Esophagus (tissue), 2 donors: ENCODE data around the gene SLC25A33. TPM values are rescaled to one million over a fixed set of nuclear protein-coding genes. Genes with fewer than 3 reads are reported as not detected.
"Not testable (repeated sequence)": the region's sequence is repeated elsewhere in the genome, so short reads cannot be mapped to it uniquely, and the experiment has no call there.

Experiments
- H3K27ac ChIP-seq, 2 donors: one replicate each; pipeline ENCODE4 v1.5.1; 2013; ENCODE audit warnings: low read depth in 2 of 2, mild to moderate bottlenecking in 2 of 2, inconsistent platforms in 1 of 2, low read length in 1 of 2, moderate library complexity in 1 of 2
- H3K27me3 ChIP-seq, 2 donors: one replicate each; pipeline ENCODE4 v1.6.1; 2013; ENCODE audit warnings: low read length in 2 of 2, control low read depth in 1 of 2, mild to moderate bottlenecking in 1 of 2; ENCODE audit not compliant: insufficient read depth in 2 of 2, control insufficient read depth in 1 of 2
- H3K36me3 ChIP-seq, 2 donors: one replicate each; pipeline ENCODE4 v1.6.1; 2013; ENCODE audit warnings: low read length in 1 of 2; ENCODE audit not compliant: control insufficient read depth in 2 of 2, insufficient read depth in 2 of 2
- H3K4me1 ChIP-seq, 2 donors: one replicate each; pipeline ENCODE4 v1.6.1; 2013; ENCODE audit warnings: low read length in 1 of 2; ENCODE audit not compliant: control insufficient read depth in 2 of 2, insufficient read depth in 2 of 2
- H3K4me3 ChIP-seq, 2 donors: one replicate each; pipeline ENCODE4 v1.5.1; 2013; ENCODE audit warnings: low read length in 2 of 2, mild to moderate bottlenecking in 2 of 2, low read depth in 1 of 2, moderate library complexity in 1 of 2
- H3K9me3 ChIP-seq, 2 donors: one replicate each; pipeline ENCODE4 v1.6.1; 2013; ENCODE audit warnings: mild to moderate bottlenecking in 2 of 2, low read depth in 1 of 2, low read length in 1 of 2, moderate library complexity in 1 of 2; ENCODE audit not compliant: control insufficient read depth in 2 of 2, insufficient read depth in 1 of 2
- WGBS, 2 donors: extraction: QIAGEN DNeasy Blood & Tissue Kit; methylation state at CpG; one replicate each; pipeline ENCODE4 v1.1.7; 2013; 5-methylcytosine and 5-hydroxymethylcytosine counted together
- polyA plus RNA-seq, 2 donors: library from polyadenylated mRNA; stranded (reverse); fragments of 200-250 nt; gene quantifications; one replicate each; pipeline ENCODE4 v1.2.3, GENCODE V29; 2013
- donor health status: healthy with polysubstance abuse.
- donor health status: Bipolar disorder and iron deficiency.

The SLC25A33 gene
- polyA plus RNA-seq, 2 donors, result 1.9 to 2.6 TPM

- H3K27ac ChIP-seq, result no peak overlapping the region
- no peaks in the 10 kb centered on the region for H3K27me3 ChIP-seq
- 82 to 84% methylated on average over 20 of the region's 20 CpGs for WGBS, 2 donors
- H3K4me1 ChIP-seq, result peaks cover 2% of the 10 kb centered on the region in 2 donors
- H3K36me3 ChIP-seq, result peaks cover 6 to 29% of the 10 kb centered on the region in 2 donors
- H3K9me3 ChIP-seq, result no peaks in the 10 kb centered on the region
- H3K4me3 ChIP-seq, result no peak overlapping the region
These were observed 73.8 kb downstream of the SLC25A33 start for GRCh38 chr1:9612871-9613624.

DNA sequence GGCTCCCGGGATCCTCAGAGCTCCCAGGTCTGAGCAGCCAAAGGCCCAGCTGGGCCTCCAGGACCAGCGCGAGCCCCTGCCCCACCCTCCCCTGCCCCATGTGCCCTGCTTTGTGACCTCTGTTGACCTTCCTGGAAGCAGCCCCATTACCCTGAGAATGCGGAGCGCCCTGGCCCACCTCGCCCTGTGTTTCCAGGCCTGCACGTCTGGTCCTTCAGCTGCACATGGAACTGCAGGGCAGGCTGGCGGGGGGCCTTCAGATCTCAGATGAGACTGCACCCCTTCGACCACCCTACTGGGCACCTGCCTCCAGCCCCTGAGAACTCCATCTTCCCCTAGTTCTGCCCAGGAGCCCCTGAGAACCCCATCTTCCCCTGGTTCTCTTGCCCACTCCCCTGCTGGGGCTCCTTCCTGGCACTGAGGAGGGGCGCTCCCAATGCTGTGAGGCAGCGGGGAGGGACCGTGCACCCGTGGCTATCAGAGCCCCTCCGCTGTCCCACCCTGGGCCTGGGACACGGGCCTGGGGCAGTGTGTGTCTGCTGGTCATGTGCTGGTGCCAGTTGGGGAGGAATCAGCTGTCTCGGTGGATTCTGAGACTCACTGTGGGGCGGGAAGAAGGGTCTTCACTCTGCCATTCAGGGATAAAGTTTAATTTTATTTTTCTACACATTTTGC lies 74.5 kb downstream of the SLC25A33 start:
- H3K4me3 ChIP-seq, result no peak overlapping the region
- no peak overlapping the region for H3K27ac ChIP-seq
- H3K36me3 ChIP-seq, result peaks cover 6 to 27% of the 10 kb centered on the region in 2 donors
- no peaks in the 10 kb centered on the region for H3K27me3 ChIP-seq
- peaks cover 2% of the 10 kb centered on the region in 2 donors for H3K4me1 ChIP-seq
- WGBS, 2 donors, result 87 to 91% methylated on average over 17 of the region's 17 CpGs
- no peaks in the 10 kb centered on the region for H3K9me3 ChIP-seq

GRCh38 chr1:9615316-9616063 lies 76.2 kb downstream of the SLC25A33 start:
- 45 to 50% methylated on average over 16 of the region's 16 CpGs for WGBS, 2 donors

GRCh38 chr1:9618909-9619679 lies 79.8 kb downstream of the SLC25A33 start:
- Histone ChIP-seq H3K4me1 (peaks cover 2% of the 10 kb centered on the region in 2 donors), H3K9me3 (no peaks in the 10 kb centered on the region), H3K36me3 (no peaks in the 10 kb centered on the region), H3K27ac (no peak overlapping the region), H3K4me3 (no peak overlapping the region), H3K27me3 (no peaks in the 10 kb centered on the region)
- WGBS, 2 donors, result 77% methylated on average over 18 of the region's 18 CpGs

More at GRCh38 chr1:9615316-9616063, 76.2 kb downstream of the SLC25A33 start:
- no peaks in the 10 kb centered on the region for H3K27me3 ChIP-seq
- no peaks in the 10 kb centered on the region for H3K9me3 ChIP-seq
- H3K4me1 ChIP-seq, result peaks cover 2% of the 10 kb centered on the region in 2 donors
- H3K27ac ChIP-seq, result no peak overlapping the region
- H3K36me3 ChIP-seq, result peaks cover 0 to 20% of the 10 kb centered on the region in 2 donors
- no peak overlapping the region for H3K4me3 ChIP-seq

- Histone ChIP-seq H3K9me3 (no peaks in the 10 kb centered on the region), H3K4me3 (no peak overlapping the region), H3K4me1 (peaks cover 2% of the 10 kb centered on the region in 2 donors), H3K36me3 (no peaks in the 10 kb centered on the region), H3K27ac (no peak overlapping the region), H3K27me3 (no peaks in the 10 kb centered on the region)
These were observed 81.8 kb downstream of the SLC25A33 start for GRCh38 chr1:9621032-9621431.

GRCh38 chr1:9624081-9624480 lies 84.8 kb downstream of the SLC25A33 start:
- H3K9me3 ChIP-seq, result no peaks in the 10 kb centered on the region
- H3K27ac ChIP-seq, result no peak overlapping the region
- no peak overlapping the region for H3K4me3 ChIP-seq
- H3K36me3 ChIP-seq, result no peaks in the 10 kb centered on the region
- 96 to 99% methylated on average over 2 of the region's 2 CpGs for WGBS, 2 donors
- no peaks in the 10 kb centered on the region for H3K27me3 ChIP-seq
- no peaks in the 10 kb centered on the region for H3K4me1 ChIP-seq

- H3K27ac ChIP-seq, H3K27me3 ChIP-seq, H3K4me3 ChIP-seq, H3K36me3 ChIP-seq, H3K4me1 ChIP-seq, H3K9me3 ChIP-seq: not testable (repeated sequence)
- 95 to 99% methylated on average over 3 of the region's 3 CpGs for WGBS, 2 donors
These were observed 85.8 kb downstream of the SLC25A33 start for GRCh38 chr1:9625030-9625429.

- H3K27me3 ChIP-seq, result no peaks in the 10 kb centered on the region
- no peak overlapping the region for H3K4me3 ChIP-seq
- H3K4me1 ChIP-seq, result no peaks in the 10 kb centered on the region
- 45 to 56% methylated on average over 9 of the region's 9 CpGs for WGBS, 2 donors
- no peaks in the 10 kb centered on the region for H3K9me3 ChIP-seq
- no peaks in the 10 kb centered on the region for H3K36me3 ChIP-seq
- no peak overlapping the region for H3K27ac ChIP-seq
These were observed 86.9 kb downstream of the SLC25A33 start for GRCh38 chr1:9626201-9626608.
